HPDE6-E6E7 (cell line): Measurements from ENCODE around the gene TEDC1.

Source experiments
- DNase-seq: peaks from one replicate; pipeline ENCODE4 v3.0.0; 2011; ENCODE audit warnings: missing footprints; ENCODE audit errors: extremely low spot score

The TEDC1 gene

GRCh38 chr14:105458010-105458409 lies 33.0 kb upstream of the TEDC1 start:
- DNase-seq, result no peak

DNA sequence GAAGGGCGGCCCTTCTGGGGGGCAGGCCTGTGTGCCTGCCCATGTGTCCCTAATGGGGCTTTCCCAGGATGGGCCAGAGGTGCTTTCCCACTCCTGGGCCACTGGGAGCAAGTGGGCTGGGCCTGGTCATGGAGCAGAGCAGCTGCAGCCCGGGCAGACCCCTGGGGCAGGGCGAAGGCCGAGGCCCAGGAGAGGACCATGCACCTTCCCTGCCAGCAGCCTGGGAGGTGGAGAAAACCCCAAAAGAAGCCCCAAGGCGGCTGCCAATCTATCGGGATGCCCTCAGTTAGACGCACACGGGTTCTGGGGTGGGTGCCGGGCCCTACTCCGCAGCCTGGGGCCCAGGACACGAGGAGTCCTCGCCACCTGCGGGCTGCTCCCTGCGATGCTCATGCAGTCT lies 32.5 kb upstream of the TEDC1 start:
- DNase-seq, result no peak

DNA sequence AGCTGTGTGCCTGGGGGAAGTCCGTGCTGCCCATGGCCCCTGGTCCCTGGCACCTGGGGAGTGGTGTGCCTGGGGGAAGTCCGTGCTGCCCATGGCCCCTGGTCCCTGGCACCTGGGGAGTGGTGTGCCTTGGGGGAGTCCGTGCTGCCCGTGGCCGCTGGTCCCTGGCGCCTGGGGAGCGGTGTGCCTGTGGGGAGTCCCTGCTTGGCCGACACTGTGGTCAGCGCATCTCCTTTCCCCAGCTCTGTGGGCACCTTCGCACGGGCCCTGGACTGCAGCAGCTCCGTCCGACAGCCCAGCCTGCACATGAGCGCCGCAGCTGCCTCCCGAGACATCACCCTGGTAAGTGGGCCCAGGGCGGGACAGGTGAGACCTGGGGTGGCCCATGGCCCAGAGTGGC lies 30.9 kb upstream of the TEDC1 start:
- DNase-seq, result no peak

GRCh38 chr14:105460616-105461015 lies 30.4 kb upstream of the TEDC1 start:
- DNase-seq, result no peak

DNA sequence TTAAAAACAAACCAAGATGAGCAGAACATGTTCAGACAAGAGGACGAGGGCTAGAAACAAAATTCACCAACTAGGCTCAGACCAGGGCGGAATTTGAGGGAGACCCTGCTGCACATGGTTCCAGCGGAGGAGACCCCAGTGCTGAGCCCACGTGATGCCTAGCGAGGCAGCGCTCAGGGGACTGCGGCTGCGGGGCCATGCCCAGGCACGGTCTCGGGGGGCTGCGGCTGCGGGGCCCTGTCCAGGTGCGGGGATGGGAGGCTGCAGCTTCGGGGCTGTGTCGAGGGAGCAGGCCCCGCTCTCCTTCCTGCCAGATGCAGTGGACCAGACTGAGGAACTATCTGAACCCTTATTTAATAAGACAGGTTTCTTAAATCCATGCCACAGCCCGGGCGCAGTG lies 29.1 kb upstream of the TEDC1 start:
- no peak for DNase-seq

- DNase-seq, result no peak
Observed at GRCh38 chr14:105464501-105464900, 26.5 kb upstream of the TEDC1 start.

DNA sequence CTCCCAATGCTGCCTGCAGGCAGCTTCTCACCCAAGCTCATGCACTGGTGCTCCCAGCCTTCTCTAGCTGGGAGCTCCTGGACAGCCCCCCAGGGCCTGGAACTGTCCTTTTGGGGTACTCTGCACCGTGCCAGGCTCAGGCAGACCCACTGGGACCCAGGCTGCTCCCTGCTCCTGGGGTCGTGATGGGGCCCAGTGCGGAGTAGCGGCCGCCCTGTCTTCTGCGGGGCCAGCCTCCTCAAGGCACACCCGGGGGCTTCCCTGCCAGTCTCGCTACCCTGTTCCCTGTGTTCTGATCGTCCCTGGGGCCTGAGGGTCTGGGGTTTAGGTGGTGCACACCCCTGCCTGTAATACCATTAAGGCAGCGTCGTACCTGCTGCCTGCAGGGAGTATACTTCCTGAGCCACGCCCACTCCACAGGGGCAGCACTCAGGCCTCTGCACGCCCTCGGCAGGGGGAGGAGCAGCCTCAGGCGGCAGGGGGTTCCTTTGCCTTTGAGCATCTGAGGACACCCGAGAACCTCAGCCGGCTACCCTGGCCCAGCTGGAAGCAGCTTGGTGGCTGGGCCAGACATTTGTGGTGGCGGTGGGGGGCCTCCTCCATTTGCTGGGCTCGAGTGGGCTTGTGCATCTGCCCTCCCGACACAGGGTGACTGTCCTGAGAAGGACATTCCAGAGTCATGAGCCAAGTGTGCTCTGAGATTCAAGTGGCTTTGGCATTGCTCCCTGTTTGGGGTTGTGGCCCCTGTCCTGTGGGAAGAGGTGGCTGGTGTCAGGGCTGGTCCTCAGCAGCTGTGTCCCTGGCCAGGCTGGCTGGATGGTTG lies 25.6 kb upstream of the TEDC1 start:
- DNase-seq, result no peak

DNA sequence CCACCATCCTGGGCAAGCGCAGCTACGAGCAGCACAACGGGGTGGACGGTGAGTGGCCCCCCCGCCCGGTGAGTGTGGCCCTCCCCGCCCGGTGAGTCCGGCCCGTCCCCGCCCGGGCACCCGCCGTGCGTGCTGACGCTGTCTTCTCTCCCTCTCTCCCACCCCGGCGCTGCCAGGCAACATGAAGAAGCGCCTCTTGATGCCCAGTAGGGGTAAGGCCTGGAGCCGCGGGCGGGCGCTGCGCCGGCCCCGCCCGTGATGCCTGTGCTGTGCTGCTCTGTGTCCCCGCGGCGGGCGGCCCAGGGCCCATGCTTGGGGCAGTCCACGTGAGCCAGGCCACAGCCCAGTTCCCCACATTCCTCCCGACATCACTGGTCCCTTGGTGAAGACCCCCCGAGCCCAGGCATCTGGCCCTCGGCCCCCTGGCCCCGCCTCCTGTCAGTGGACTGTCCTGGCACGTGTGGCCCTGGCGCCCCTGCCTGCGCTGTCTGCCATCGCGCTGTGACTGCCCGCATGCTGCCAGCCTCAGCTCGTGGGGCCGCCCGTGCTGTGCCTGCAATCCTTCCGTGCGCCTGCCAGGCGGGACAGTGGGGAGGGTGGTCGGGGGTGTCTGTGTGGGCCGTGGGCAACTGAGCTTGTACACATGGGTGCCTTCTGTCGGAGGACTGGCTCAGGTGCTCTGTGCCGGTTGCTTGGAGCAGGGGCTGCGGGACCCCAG lies 24.4 kb upstream of the TEDC1 start:
- DNase-seq, result no peak

- DNase-seq, result no peak
Observed at GRCh38 chr14:105467249-105467941, 23.7 kb upstream of the TEDC1 start.

DNA sequence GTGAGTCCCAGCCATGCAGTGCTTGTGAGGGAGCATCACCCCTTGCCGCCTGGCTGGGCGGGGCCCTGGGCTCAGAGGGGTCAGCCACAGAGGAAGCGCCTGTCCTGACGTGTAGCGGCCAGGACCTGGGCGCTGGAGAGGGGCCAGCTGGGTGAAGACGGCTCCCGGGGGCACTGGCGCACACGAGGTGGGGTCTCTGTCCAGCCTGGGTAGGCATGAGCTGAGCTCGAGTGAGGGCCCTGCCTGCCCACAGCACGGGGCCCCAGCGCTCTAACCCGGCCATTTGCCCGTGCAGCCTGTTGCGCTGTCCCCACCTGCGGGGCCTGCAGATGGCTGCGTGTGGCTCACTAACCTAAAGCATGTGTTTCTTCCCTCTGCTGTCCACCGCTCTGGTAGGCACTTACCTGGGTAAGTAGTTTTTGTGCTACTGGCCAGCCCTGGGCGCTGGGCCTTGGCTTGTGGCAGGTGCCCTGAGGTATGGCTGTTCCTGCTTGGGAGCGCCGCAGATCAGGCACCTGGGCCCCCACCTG lies 23.0 kb upstream of the TEDC1 start:
- no peak for DNase-seq

GRCh38 chr14:105468621-105469241 lies 22.3 kb upstream of the TEDC1 start:
- no peak for DNase-seq

GRCh38 chr14:105469456-105470349 lies 21.3 kb upstream of the TEDC1 start:
- no peak for DNase-seq

DNA sequence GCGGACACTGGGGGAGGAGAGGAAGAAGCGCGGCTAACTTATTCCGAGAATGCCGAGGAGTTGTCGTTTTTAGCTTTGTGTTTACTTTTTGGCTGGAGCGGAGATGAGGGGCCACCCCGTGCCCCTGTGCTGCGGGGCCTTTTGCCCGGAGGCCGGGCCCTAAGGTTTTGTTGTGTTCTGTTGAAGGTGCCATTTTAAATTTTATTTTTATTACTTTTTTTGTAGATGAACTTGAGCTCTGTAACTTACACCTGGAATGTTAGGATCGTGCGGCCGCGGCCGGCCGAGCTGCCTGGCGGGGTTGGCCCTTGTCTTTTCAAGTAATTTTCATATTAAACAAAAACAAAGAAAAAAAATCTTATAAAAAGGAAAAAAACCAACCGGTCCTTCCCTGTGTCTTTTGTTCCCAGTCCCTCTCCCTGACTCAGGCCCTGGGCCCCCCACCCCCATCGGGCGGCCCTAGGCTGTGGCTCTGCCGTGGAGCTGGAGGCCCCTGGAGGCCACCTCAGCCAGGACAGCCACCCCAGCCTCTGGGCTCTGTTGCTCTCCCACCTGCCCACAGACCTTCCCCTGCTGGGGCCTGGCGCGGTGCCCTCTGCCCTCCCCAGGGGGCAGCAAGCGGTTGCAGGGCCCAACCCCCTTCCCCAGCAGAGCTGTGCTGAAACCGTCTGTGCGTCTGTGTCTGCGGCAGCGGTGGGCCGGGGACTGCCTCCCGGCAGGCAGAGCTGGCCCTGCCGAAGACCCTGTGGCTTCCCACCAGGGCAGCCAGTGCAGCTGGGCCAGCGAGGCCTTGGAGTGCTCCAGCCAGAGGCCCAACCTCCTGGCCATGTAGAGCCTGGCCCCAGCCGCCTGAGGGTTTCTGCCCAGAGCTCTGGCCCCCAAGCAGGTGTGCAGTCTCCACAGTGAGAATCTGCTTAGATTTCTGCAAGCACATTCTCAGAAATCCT lies 20.4 kb upstream of the TEDC1 start:
- DNase-seq, result no peak

DNA sequence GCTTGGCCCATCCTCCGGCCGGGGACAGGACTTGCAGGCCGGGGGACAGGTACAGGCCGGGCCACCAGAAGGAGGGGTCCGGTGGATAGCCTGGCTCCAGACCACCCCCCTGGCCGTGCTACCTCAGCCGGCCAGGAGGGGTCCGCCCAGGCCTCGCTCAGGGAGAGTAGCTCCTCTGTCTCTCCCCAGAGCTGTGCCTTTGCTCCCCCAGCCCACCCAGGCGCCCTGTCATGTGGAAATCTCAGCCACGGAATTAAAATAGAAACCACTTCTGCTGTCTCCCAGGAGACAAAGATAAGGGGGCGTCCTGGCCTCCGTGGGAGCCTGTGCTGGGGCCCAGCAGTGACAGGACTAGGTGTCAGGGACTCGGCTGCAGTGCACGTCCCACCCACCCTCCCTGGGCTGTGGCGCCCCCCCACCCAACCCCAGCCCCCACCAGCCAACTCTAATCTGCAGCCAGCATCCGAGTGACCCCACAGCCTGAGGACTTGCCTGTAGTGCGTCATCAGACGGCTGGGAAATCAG lies 19.7 kb upstream of the TEDC1 start:
- DNase-seq, result no peak

- no peak for DNase-seq
Observed at GRCh38 chr14:105471823-105472485, 19.1 kb upstream of the TEDC1 start.

- DNase-seq, result no peak
Observed at GRCh38 chr14:105472486-105472991, 18.5 kb upstream of the TEDC1 start.

GRCh38 chr14:105473033-105473676 lies 17.9 kb upstream of the TEDC1 start:
- DNase-seq, result no peak
